ENCODE data around the gene FN1. TPM values are rescaled to one million over a fixed set of nuclear protein-coding genes. Genes with fewer than 3 reads are reported as not detected.

Gene FN1
- total and polyA plus RNA-seq, 5 donors from 2014 or later, result 0.45 to 0.89 (median 0.78) TPM; not detected in 1

DNA sequence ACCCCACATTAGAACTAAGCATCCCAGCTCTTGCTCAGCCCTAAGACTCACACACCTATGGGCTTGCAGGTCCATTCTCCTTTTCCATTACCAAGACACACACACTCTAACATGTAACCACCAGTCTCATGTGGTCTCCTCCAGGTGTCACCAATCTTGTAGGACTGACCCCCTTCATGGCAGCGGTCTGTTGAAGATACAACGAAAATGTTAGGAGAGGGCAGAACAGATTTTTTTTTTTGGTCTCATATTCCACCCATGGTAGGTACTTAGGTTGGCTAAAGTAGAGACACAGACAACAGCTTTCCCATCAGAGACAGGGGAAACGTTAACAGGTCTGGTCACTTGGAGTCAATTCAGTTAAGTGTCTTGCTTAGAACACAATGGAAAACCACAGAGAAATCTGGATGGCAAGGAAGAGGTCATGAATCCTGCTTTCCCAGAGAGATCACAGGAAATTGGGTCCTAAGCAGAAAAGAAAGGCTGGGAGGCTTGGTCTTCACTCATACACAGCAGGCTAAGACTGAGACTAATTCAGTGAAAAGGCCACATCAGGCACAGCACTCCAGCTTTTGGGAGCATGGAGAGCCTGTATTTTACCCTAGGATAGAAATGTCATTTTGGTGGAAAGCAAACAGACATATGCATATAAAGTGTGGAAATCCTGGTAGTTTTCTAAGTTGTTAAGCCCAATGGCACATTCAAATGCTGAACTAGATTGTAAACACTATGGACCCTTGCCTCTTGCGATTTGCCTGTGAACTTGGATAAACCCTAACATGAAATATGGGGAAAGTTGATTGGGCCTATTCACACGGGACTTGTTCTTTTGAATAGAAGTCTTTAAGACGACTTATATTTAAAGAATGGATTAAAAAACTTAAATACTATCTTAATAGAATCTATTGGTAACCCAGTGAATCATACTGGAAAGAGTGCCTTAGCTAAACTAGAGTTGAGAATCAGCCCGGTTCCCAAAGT lies 3.8 kb downstream of the FN1 start:
- Mint-ChIP-seq H3K36me3 (no peaks in the 10 kb centered on the region), H3K4me3 (no peak overlapping the region), H3K4me1 (peaks cover 0 to 20% (median 15%) of the 10 kb centered on the region in 4 donors), H3K27me3 (peaks cover 68% of the 10 kb centered on the region), H3K27ac (no peak overlapping the region), H3K9me3 (peaks cover 0 to 4% (median 0%) of the 10 kb centered on the region in 7 donors)
- ATAC-seq (ENCODE audit: low read depth in 2 of 2), result no peak
- Histone ChIP-seq H3K4me1 (ENCODE audit: control insufficient read depth, insufficient read depth, low read length, poor library complexity, severe bottlenecking) (peaks cover 18% of the 10 kb centered on the region), H3K4me3 (ENCODE audit: low read depth, low read length) (no peak overlapping the region), H3K27ac (ENCODE audit: insufficient read depth, low read length, poor library complexity, severe bottlenecking) (no peak overlapping the region), H3K27me3 (ENCODE audit: control insufficient read depth, insufficient read depth, low read length) (peaks cover 33% of the 10 kb centered on the region), H3K36me3 (ENCODE audit: control insufficient read depth, insufficient read depth, low read length) (no peaks in the 10 kb centered on the region), H3K9me3 (ENCODE audit: control insufficient read depth in 2 of 2, low read length in 2 of 2) (no peaks in the 10 kb centered on the region)
- DNase-seq, result no peak

DNA sequence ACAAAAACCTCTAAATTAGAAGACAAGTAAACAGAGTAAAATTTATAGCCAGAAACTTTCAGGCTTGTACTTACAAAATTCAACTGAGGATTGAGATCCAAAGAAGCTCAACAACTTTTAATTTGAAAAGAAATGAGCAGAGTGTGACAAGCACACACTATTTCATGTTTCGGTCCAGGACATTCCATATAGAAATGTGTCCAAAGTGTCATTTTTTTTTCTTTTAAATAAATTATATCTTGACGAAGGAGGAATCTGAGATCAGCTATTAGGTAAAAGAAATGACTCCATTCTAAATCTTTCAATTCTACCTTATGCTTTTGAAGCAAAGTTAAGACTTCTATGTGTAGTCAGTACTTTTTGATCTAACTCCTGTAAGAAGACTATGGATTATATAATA lies 4.6 kb downstream of the FN1 start:
- H3K4me1 ChIP-seq (ENCODE audit: control insufficient read depth, insufficient read depth, low read length, poor library complexity, severe bottlenecking), result peaks cover 10% of the 10 kb centered on the region
- H3K27ac ChIP-seq (ENCODE audit: insufficient read depth, low read length, poor library complexity, severe bottlenecking), result no peak overlapping the region
- Mint-ChIP-seq H3K4me1 (peaks cover 0 to 12% (median 8%) of the 10 kb centered on the region in 4 donors), H3K9me3 (peaks cover 0 to 4% (median 0%) of the 10 kb centered on the region in 7 donors), H3K27ac (no peak overlapping the region), H3K36me3 (no peaks in the 10 kb centered on the region), H3K4me3 (no peak overlapping the region), H3K27me3 (peaks cover 60% of the 10 kb centered on the region)
- no peak for DNase-seq
- no peaks in the 10 kb centered on the region for H3K9me3 ChIP-seq (ENCODE audit: control insufficient read depth in 2 of 2, low read length in 2 of 2)
- H3K36me3 ChIP-seq (ENCODE audit: control insufficient read depth, insufficient read depth, low read length), result no peaks in the 10 kb centered on the region
- ATAC-seq (ENCODE audit: low read depth in 2 of 2), result no peak
- H3K27me3 ChIP-seq (ENCODE audit: control insufficient read depth, insufficient read depth, low read length), result peaks cover 32% of the 10 kb centered on the region
- no peak overlapping the region for H3K4me3 ChIP-seq (ENCODE audit: low read depth, low read length)

DNA sequence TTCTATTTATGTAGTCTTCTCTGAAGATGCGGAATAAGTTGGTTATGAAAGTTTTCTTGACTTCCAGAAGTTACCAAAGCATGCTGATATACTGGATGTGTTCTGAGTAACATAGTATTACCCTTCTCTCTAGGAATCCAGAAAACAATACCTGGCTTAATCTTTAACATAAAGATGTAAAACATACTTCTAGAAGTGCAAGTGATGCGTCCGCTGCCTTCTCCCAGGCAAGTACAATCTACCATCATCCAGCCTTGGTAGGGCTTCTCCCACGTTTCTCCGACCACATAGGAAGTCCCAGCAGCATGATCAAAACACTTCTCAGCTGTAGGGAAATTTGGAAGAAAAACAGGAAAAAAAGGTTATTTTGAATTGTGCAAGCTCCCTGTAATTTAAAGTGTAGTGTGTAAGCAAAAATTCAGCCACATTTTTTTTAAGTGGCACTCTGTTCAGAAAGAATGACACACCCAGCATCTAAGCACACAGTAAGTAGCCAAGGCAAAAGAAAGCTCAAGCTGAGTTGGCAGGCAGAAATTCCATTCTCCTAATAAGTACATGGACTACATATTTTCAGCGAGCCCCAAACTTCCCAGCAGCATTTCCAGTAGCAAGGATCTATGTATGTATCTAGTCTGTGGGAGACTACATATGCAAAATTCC lies 5.2 kb downstream of the FN1 start:
- ATAC-seq (ENCODE audit: low read depth in 2 of 2), result no peak

DNA sequence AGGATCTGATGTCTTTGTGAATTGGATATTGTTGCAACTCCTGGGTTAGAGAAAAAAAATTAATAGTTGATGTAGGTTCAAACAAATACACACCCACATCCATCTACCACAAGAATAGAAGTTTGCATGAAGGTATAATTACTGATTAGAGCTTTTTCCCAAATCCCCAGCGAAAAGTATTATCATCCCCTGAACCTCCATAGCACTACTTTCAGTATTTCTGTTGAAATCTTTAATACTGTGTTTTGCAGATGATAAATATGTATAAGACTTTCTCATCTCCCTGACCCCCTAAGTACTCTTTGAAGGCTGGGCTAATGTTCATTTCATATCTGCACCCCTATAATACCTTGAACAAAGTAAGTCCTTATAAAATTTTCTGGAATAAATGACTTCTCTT lies 6.4 kb downstream of the FN1 start:
- ATAC-seq (ENCODE audit: low read depth in 2 of 2) (no peak), DNase-seq (no peak)
- no peak overlapping the region for H3K27ac ChIP-seq (ENCODE audit: insufficient read depth, low read length, poor library complexity, severe bottlenecking)
- Mint-ChIP-seq H3K9me3 (peaks cover 0 to 4% (median 0%) of the 10 kb centered on the region in 7 donors), H3K27ac (no peak overlapping the region), H3K27me3 (peaks cover 45% of the 10 kb centered on the region), H3K36me3 (no peaks in the 10 kb centered on the region), H3K4me1 (no peaks in the 10 kb centered on the region), H3K4me3 (no peak overlapping the region)
- H3K4me3 ChIP-seq (ENCODE audit: low read depth, low read length), result no peak overlapping the region
- H3K27me3 ChIP-seq (ENCODE audit: control insufficient read depth, insufficient read depth, low read length), result peaks cover 32% of the 10 kb centered on the region
- no peaks in the 10 kb centered on the region for H3K36me3 ChIP-seq (ENCODE audit: control insufficient read depth, insufficient read depth, low read length)
- no peaks in the 10 kb centered on the region for H3K4me1 ChIP-seq (ENCODE audit: control insufficient read depth, insufficient read depth, low read length, poor library complexity, severe bottlenecking)
- H3K9me3 ChIP-seq (ENCODE audit: control insufficient read depth in 2 of 2, low read length in 2 of 2), result no peaks in the 10 kb centered on the region

More for the DNA sequence above, 5.2 kb downstream of the FN1 start:
- H3K27me3 Mint-ChIP-seq, result peaks cover 57% of the 10 kb centered on the region
- peaks cover 0 to 12% (median 6%) of the 10 kb centered on the region in 4 donors for H3K4me1 Mint-ChIP-seq
- peaks cover 0 to 3% (median 0%) of the 10 kb centered on the region in 7 donors for H3K9me3 Mint-ChIP-seq
- no peak overlapping the region for H3K4me3 ChIP-seq (ENCODE audit: low read depth, low read length)
- H3K9me3 ChIP-seq (ENCODE audit: control insufficient read depth in 2 of 2, low read length in 2 of 2), result no peaks in the 10 kb centered on the region
- no peak for DNase-seq
- no peak overlapping the region for H3K27ac Mint-ChIP-seq
- H3K36me3 ChIP-seq (ENCODE audit: control insufficient read depth, insufficient read depth, low read length), result no peaks in the 10 kb centered on the region
- peaks cover 32% of the 10 kb centered on the region for H3K27me3 ChIP-seq (ENCODE audit: control insufficient read depth, insufficient read depth, low read length)
- peaks cover 6% of the 10 kb centered on the region for H3K4me1 ChIP-seq (ENCODE audit: control insufficient read depth, insufficient read depth, low read length, poor library complexity, severe bottlenecking)
- H3K4me3 Mint-ChIP-seq, result peak overlapping the region in 1 of 4 donors; percentile 10
- H3K27ac ChIP-seq (ENCODE audit: insufficient read depth, low read length, poor library complexity, severe bottlenecking), result no peak overlapping the region
- H3K36me3 Mint-ChIP-seq, result no peaks in the 10 kb centered on the region

DNA sequence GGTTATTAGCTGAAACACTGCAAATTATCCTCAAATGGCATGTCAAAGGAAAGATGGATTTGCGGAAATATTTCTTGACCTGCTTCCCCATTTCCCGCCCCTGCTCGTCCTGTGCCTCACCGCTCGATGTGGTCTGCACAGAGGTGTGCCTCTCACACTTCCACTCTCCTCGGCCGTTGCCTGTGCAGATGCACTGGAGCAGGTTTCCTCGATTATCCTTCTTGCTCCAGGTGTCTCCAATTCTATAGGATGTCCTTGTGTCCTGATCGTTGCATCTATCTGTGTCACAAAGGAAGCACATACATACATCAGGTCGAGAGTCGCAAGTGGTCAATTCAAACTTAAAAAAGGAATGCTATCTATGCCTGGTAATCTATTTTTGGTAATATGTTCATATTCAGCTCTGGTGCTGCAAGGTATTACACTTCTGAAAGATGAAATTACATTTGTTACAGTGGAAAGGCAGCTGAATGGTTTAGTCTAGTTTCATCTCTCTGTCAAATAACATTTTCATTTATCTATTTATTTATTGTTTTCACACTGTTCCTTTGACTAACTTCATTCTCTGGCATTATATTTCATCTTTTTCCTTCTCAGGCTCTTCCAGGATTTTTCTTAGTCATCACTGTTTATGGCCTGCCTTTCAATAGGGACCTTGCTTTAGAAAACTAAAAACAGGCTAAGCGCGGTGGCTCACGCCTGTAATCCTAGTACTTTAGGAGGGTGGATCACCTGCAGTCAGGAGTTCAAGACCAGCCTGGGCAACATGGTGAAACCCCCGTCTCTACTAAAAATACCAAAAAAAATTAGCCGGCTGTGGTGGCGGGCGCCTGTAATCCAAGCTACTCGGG lies 7.6 kb downstream of the FN1 start:
- Histone ChIP-seq H3K4me1 (ENCODE audit: control insufficient read depth, insufficient read depth, low read length, poor library complexity, severe bottlenecking) (no peaks in the 10 kb centered on the region), H3K27ac (ENCODE audit: insufficient read depth, low read length, poor library complexity, severe bottlenecking) (no peak overlapping the region), H3K9me3 (ENCODE audit: control insufficient read depth in 2 of 2, low read length in 2 of 2) (no peaks in the 10 kb centered on the region), H3K27me3 (ENCODE audit: control insufficient read depth, insufficient read depth, low read length) (peaks cover 28% of the 10 kb centered on the region), H3K4me3 (ENCODE audit: low read depth, low read length) (no peak overlapping the region), H3K36me3 (ENCODE audit: control insufficient read depth, insufficient read depth, low read length) (no peaks in the 10 kb centered on the region)
- peaks cover 0 to 4% (median 0%) of the 10 kb centered on the region in 7 donors for H3K9me3 Mint-ChIP-seq
- H3K36me3 Mint-ChIP-seq, result no peaks in the 10 kb centered on the region
- no peaks in the 10 kb centered on the region for H3K4me1 Mint-ChIP-seq
- no peak overlapping the region for H3K27ac Mint-ChIP-seq
- no peak for ATAC-seq (ENCODE audit: low read depth in 2 of 2)
- no peak overlapping the region for H3K4me3 Mint-ChIP-seq
- DNase-seq, result no peak
- H3K27me3 Mint-ChIP-seq, result peaks cover 35% of the 10 kb centered on the region

DNA sequence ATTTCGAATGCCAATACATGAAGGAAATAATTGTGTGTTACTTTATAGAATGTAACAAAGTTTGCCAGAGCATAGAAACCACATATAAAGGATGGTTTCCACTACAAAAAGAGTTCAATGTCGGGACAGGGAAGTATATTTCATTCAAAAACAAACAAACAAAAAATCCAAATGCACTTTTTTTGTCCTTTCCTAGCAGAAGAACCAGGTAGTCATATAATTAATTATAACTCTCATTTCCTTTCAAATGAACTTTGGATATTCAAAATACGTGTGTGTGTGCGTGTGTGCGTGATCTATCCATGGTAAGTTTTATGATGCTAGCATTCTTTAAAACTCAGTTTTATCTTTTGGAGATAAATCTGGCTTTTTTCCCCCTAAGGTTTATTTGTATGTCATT lies 8.3 kb downstream of the FN1 start:
- Histone ChIP-seq H3K4me1 (ENCODE audit: control insufficient read depth, insufficient read depth, low read length, poor library complexity, severe bottlenecking) (no peaks in the 10 kb centered on the region), H3K27me3 (ENCODE audit: control insufficient read depth, insufficient read depth, low read length) (peaks cover 22% of the 10 kb centered on the region), H3K27ac (ENCODE audit: insufficient read depth, low read length, poor library complexity, severe bottlenecking) (no peak overlapping the region), H3K4me3 (ENCODE audit: low read depth, low read length) (no peak overlapping the region), H3K36me3 (ENCODE audit: control insufficient read depth, insufficient read depth, low read length) (no peaks in the 10 kb centered on the region), H3K9me3 (ENCODE audit: control insufficient read depth in 2 of 2, low read length in 2 of 2) (no peaks in the 10 kb centered on the region)
- DNase-seq (no peak), ATAC-seq (ENCODE audit: low read depth in 2 of 2) (no peak)
- Mint-ChIP-seq H3K36me3 (no peaks in the 10 kb centered on the region), H3K27me3 (peaks cover 28% of the 10 kb centered on the region), H3K4me1 (no peaks in the 10 kb centered on the region), H3K4me3 (no peak overlapping the region), H3K9me3 (peaks cover 0 to 4% (median 0%) of the 10 kb centered on the region in 7 donors), H3K27ac (no peak overlapping the region)

DNA sequence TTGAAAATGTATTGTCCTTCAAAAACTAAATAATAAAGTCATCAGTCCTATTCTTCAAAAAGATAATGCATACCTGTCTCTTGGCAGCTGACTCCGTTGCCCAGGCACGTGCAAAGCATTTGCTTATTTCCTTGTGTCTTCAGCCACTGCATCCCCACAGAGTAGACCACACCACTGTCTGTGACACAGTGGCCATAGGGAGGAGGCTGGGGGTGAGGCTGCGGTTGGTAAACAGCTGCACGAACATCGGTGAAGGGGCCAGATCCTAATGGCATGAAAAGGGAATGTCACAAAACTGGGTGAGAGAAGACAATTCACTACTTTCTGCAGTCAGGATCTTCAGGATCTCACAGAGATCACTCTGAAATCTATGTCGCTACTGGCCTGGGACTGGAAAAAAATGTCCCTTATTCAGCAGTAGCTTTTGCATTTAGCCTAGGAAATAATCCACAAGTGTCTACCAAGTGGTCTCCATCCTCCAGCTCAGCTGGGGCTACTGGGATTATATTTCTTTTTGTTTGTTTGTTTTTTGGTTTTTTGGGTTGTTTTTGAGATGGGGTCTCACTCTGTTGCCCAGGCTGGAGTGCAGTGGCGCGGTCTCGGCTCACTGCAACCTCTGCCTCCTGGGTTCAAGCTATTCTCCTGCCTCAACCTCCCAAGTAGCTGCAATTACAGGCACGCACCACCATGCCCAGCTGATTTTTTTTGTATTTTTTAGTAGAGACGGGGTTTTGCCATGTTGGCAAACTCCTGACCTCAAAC lies 10.7 kb downstream of the FN1 start:
- H3K36me3 ChIP-seq (ENCODE audit: control insufficient read depth, insufficient read depth, low read length), result no peaks in the 10 kb centered on the region
- H3K4me1 ChIP-seq (ENCODE audit: control insufficient read depth, insufficient read depth, low read length, poor library complexity, severe bottlenecking), result no peaks in the 10 kb centered on the region
- Mint-ChIP-seq H3K4me1 (no peaks in the 10 kb centered on the region), H3K4me3 (no peak overlapping the region), H3K27me3 (peaks cover 22% of the 10 kb centered on the region), H3K36me3 (no peaks in the 10 kb centered on the region), H3K9me3 (peaks cover 0 to 2% (median 0%) of the 10 kb centered on the region in 7 donors), H3K27ac (no peak overlapping the region)
- H3K4me3 ChIP-seq (ENCODE audit: low read depth, low read length), result no peak overlapping the region
- no peaks in the 10 kb centered on the region for H3K9me3 ChIP-seq (ENCODE audit: control insufficient read depth in 2 of 2, low read length in 2 of 2)
- H3K27me3 ChIP-seq (ENCODE audit: control insufficient read depth, insufficient read depth, low read length), result peaks cover 6% of the 10 kb centered on the region
- no peak overlapping the region for H3K27ac ChIP-seq (ENCODE audit: insufficient read depth, low read length, poor library complexity, severe bottlenecking)
- ATAC-seq (ENCODE audit: low read depth in 2 of 2) (no peak), DNase-seq (no peak)
